DMS 273 (cell line): Measurements from ENCODE around the gene CBX5.
"Not testable (repeated sequence)": the region's sequence is repeated elsewhere in the genome, so short reads cannot be mapped to it uniquely, and the experiment has no call there.

Source experiments
- DNase-seq: peaks from one replicate; lab custom pipeline; 2025; ENCODE audit not compliant: unreplicated experiment; lab: John Stamatoyannopoulos, UW

The CBX5 gene

GRCh38 chr12:54201001-54201794 lies 78.7 kb downstream of the CBX5 start:
- DNase-seq = peak; percentile 81

DNA sequence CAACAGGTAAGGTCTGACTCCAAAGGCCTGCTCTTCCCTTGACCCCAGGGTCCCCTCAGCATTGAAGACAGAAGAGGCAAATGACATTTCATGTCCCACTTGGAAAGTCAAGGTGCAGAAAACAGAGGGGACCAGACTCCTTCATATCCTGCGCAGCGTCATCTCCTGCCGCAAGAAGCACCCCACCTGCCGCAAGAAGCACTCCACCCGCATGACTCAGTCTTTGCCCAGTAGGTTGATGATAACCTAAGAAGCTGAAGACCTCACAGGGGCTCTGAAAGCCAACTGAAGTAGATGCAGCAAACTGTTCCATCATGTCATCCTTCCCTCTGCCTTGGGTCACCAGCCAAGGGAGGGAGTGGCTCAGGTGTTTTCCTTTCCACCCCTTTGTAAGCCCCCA lies 79.5 kb downstream of the CBX5 start:
- no peak for DNase-seq

GRCh38 chr12:54199917-54200316 lies 80.0 kb downstream of the CBX5 start:
- DNase-seq = no peak

DNA sequence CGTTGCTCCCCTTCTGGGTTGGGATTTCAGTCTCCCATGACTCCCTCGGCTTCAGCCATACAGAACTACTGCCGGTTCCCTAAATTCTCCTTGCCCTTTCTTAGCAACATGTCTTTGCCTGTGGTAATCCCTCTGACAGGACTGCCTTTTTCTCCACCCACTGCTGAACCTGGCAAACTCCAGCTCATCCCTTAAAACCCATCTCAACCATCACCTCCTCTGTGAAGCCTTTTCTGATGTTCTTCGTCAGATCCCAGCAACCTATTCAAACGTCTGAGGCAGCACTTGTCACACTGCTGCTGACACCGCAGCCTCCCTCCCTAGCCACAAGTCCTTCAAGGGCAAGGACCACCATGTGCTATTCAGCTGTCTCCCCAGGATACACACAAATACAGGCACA lies 80.9 kb downstream of the CBX5 start:
- DNase-seq = no peak

DNA sequence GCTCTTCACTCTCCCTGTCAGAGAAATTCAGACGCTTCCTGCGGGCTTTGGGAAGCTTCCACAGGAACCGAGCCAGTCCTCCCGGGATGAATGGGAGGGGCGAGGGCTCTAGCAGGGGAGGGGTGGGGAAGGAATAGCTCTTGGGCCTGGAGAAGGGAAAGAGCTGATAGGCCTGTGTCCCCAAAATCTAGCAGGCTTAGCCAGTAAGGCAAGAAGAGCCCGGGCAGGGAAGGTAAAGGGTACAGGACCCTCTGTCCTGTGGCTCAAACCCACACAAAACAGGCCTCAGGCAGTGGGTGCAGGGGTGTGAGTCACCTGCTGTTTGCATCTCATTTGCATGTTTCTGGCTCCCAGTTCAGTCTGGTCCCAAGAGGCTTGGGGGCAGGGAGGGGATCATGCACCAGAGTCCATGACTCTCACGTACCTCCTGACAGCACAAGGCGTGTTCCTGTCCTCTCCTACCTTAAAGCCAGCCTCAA lies 82.5 kb downstream of the CBX5 start:
- DNase-seq = no peak

DNA sequence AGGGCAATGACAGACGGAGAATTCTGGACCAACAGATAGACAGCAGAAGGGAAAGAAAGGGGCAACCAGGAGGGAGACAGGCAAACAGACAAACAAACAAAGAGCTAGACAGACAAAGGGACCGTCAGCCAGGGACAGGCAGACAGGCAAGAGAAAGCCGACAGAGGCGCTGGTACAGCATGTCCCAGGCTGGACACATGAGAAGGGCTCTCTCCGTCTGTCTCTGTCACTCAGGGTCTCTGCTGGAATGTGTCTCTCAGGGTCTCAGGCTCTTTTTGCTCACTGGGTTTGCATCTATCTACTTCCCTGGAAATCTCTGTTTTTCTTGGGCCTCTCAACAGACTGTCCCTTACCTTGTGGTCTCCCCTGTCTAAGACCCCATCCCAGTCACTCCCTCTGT lies 82.9 kb downstream of the CBX5 start:
- no peak for DNase-seq

DNA sequence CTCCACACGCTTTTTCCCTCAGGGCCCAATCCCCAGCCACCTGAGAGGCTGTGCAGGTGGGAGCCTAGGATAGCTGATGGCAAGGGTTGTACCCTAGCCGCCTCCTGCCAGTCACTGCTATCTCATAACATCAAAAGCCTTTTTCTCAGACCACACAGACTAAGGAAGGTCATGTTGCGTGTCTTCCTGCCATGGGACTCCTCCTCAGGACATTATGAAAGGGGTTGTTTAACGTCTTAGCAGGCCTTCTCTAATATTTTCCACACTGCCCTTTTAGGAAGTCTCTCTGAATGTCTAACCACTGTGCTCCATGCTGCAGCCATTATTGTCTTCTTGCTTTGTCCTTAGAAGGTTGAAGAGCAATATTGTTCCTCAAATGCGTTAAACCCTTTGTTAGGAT lies 83.5 kb downstream of the CBX5 start:
- DNase-seq = no peak

- no peak for DNase-seq
These were observed 84.1 kb downstream of the CBX5 start for GRCh38 chr12:54195737-54196347.

- no peak for DNase-seq
These were observed 84.7 kb downstream of the CBX5 start for GRCh38 chr12:54195080-54195736.

- not testable (repeated sequence) for DNase-seq
These were observed 85.3 kb downstream of the CBX5 start for GRCh38 chr12:54194611-54195010.

DNA sequence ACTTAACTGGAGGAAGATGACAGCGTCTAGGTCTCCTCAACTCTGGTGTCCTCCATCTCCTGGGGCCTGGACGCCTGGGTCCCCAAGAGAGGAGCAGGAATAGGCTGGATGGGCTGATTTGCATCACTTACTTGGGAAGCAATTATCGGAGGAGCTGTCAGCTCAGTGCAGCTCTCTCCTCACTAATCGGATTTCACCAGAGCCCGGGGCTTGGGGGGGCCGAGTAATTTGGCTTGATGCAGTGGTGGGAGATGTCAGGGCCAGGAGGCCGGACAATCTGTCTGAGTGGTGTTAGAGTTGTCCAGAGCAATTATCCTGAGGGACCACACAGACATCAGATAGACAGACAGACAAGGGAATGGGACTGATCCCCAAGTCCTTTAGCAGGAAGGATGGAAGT lies 86.5 kb downstream of the CBX5 start:
- DNase-seq = no peak

DNA sequence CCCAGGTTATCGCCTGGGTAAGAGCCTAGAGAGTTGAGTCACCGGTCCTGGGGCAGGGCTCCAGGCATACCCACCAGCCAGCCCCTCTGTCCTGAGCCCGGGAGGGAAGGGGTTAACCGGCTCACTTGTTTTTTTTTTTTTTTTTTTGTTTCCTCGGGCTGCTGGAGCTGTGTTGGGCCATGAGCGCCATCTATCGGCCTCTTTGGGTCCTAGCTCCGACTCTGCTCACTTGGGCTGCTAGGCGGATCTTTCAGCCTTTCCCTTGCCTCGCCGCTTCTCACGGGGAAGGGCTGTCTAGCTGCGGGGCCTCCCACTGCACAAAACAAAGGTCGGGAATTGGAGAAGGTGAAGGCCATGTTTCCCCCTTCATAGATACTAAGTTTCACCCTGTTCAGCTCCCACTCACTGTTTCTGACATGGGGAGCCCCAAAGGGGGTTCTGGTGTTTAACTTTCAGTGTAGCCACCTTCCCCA lies 88.3 kb downstream of the CBX5 start:
- DNase-seq = peak; percentile 87

- no peak for DNase-seq
These were observed 88.8 kb downstream of the CBX5 start for GRCh38 chr12:54191126-54191525.

DNA sequence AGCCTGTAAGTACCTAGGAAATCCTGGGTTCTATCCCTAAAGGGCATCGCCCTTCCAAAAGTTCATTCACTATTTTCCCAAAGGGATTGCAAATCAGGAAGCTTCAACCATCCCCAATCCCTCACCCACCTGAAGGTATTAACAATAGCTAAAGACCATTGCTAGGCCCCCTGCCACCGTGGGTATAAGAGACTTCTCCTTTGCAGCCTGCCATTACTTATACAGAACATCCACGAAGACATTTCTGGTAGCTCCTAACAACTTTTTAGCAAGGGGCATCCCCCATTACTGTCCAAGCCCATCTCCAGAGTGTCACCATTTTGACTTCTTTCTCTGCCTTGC lies 90.8 kb downstream of the CBX5 start:
- DNase-seq = no peak

DNA sequence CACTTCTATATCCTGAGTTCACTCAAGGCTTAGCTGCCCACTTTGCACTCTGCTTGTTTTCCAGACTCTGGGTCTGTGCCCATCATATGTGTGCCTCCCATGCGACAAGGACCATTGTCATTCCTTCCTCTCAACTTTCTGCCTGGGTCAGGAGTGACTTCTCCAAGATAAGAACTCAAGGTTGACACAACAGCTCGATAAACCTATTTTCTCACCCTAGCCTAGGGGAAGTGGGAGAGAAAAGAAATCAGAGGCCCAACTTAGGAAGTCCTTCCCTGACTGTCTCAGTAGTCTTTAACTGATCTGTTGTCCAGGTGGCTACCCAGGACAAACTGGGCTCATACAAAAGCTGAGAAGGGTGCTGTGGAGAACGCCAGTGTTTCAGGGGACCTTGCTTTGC lies 92.8 kb downstream of the CBX5 start:
- DNase-seq = no peak

GRCh38 chr12:54185919-54186318 lies 94.0 kb downstream of the CBX5 start:
- DNase-seq = no peak

GRCh38 chr12:54185297-54185696 lies 94.6 kb downstream of the CBX5 start:
- DNase-seq = not testable (repeated sequence)

GRCh38 chr12:54184024-54184805 lies 95.7 kb downstream of the CBX5 start:
- no peak for DNase-seq

GRCh38 chr12:54182981-54183380 lies 96.9 kb downstream of the CBX5 start:
- no peak for DNase-seq

GRCh38 chr12:54182086-54182485 lies 97.8 kb downstream of the CBX5 start:
- no peak for DNase-seq
